NCI-H1436 (cell line): ENCODE data around the gene C1QTNF12.

Experiments used
- DNase-seq: peaks from one replicate; lab custom pipeline; 2025; lab: John Stamatoyannopoulos, UW

C1QTNF12 gene

GRCh38 chr1:1213345-1214265 is 32.9 kb downstream of the C1QTNF12 start, which contains the start of gene TNFRSF4:
TNFRSF4 (minus strand) TSS chr1:1214153; CDS start chr1:1214127, 26 bp downstream.
- DNase-seq = no peak

DNA sequence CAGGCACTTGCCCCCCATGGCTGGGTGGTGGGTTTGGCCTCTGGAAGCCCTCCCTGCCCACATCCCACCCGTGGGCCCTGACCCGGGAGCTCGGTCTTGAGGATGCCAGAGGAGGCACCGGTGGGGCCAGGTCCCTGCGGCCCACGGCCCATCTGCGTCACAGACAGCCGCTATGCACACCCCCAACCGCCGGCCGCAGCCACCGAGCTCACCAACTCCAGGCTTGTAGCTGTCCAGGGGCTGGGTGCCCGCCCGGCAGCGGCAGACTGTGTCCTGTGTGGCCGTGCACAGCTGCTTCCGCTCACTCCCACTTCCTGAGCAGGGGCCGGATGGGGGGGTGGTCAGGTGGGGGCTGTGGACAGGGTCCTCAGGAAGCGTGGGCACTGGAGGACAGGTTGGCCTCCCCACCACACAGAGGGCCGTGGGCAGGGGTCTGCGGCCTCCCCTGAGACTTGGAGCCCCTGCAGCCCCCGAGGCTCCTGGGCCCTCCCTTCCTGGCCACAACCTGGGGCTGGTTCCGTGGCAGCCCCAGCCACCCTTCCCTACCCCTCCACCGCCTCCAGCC is 33.7 kb downstream of the C1QTNF12 start:
- no peak for DNase-seq

DNA sequence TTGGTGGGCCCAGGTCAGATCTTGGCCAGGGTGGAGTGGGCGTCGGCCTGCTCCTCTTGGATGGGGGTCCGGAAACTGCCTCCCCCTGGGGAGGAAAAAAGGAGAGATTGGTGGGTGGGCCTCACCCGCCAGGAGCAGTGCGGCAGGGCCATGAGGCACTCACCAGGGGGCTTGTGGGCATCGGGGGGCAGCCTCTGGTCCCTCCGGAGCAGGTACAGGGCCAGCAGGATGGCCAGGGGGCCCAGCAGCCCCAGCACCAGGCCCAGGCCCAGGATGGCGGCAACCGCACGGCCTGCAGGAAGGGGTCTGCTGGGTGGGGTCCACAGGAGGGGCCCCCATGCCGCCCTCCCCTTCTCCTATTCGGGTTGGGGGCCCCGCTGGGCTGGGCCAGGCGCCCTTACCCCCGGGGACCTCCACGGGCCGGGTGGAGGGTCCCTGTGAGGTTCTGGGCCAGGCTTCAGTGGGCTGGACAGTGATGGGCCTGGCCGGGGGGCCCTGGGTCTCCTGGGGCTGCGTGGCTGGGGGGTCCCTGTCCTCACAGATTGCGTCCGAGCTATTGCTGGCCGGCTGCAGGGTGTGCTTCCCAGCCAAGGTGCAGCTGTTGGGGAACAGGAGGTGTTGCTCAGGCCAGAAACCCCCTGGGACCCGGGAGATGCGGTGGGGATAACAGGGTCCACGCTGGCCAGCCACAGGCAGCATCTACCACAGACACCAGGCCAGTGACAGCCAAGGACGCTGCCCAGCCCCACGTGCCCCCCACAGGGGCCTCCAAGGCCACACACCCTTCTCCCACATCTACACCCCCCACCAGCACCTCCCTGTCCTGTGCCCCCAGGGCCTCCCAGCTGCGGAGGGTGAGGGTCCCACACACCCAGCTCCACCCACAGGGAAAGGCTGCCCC is 34.7 kb downstream of the C1QTNF12 start:
- no peak for DNase-seq

DNA sequence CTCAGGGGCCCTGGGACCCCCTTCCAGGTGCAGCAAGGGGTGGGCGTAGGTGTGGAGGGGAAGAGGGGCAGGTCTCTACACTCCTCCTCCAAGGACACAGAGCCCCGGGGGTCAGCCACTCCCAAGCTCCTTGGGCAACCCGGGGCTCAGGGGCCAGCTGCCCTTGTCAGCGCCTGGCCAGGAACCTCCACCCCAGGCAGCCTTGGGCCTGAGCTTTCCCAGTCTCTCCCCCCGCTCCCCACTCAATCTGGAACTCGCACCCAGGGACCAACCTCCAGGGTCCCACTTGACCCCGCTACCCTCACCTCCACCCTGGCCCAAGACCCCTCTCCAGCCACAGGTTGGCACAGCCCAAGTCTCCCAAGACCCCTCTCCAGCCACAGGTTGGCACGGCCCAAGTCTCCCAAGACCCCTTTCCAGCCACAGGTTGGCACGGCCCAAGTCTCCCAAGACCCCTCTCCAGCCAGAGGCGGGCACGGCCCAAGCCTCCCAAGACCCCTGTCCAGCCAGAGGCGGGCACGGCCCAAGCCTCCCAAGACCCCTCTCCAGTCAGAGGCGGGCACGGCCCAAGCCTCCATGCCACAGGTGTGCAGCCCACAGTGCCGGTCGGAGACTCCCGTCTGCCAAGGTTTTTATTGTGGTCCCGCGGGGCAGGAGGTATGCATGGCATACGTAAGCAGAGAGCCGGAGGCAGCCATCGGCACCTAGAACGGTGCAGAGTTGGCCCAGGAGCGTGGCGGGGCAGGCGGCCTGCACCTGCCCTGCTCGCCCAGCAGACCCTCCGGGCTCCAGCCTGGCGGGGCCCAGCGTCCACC is 35.6 kb downstream of the C1QTNF12 start:
- no peak for DNase-seq

DNA sequence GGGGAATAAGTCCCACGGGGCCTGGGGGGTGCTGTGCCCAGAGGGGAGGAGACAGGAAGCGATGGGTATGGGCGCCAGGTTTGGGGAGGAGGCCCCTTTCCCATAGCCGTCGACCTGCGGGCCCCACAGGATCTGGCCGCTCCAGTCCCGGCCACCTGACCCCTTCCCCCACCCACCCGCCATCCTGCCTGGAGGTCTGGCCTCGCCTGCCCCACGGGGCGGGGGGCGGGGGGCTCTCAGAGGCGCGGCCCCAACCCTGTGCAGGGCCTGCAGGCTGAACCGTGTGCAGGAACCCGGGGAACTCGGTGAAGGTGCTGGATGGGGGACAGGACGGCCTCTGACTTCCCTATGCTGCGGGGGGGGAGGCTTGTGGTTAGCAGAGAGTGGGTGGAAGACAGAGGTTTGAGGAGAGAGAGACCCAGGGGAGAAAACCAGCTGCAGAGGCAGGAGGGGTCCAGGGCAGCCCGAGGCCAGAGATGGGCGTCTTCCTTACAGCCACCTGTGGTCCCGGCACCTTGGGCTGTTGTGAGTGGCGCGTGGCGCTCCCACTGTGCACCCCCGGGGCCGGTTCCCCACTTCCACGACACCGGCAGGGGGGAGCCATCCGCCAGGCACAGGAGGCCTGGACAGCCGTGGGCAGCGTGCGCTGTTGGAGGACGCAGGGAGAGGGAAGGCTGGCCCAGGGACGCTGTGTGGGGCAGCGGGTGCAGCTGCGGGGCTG is 37.6 kb downstream of the C1QTNF12 start:
- DNase-seq = no peak

- DNase-seq = no peak
These were observed 39.0 kb downstream of the C1QTNF12 start for GRCh38 chr1:1207571-1207892.

GRCh38 chr1:1206966-1207531 is 39.5 kb downstream of the C1QTNF12 start:
- DNase-seq = no peak

GRCh38 chr1:1206376-1206965 is 40.1 kb downstream of the C1QTNF12 start, which contains the start of gene TNFRSF18:
TNFRSF18 (minus strand) TSS chr1:1206592; CDS start chr1:1206571, 21 bp downstream.
- no peak for DNase-seq

- DNase-seq = no peak
These were observed 40.6 kb downstream of the C1QTNF12 start for GRCh38 chr1:1205769-1206375.

DNA sequence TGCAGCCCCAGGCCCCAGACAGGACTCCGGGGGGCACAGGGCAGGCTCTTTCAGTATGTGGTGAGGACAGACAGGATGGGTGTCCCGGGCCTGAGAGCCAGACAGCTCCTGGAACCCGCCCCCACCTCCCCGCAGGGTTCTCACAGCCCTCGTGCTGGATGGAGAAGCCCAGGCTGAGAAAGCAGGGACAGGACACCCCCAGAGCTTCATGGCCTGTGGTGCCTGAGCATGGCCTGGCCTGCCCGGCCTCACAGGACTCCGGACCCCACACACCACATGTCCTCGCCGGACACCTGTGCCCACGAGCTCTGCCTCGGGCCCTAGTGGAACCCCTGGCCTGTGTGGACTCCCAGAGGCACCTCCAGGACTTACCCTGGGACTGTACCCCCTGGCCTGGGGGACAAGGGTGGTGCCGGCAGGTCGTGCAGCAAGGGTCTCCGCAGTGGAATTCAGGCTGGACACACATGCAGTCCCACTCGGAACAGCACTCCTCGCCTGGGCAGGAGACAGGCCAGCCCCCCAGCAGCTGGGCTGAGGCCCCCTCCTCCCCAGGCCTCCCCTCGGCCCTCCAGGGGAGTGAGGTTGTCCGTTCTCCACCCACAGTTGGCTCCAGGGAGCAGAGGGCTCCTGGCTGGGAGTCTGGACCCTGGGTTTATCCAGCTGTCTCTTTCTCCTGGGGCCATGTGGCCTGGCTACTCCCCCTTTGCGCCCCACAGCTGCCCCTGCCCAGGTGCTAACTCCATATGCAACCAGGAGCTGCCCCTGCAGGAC is 41.3 kb downstream of the C1QTNF12 start:
- DNase-seq = no peak

- DNase-seq = no peak
These were observed 42.0 kb downstream of the C1QTNF12 start for GRCh38 chr1:1204425-1204920.

DNA sequence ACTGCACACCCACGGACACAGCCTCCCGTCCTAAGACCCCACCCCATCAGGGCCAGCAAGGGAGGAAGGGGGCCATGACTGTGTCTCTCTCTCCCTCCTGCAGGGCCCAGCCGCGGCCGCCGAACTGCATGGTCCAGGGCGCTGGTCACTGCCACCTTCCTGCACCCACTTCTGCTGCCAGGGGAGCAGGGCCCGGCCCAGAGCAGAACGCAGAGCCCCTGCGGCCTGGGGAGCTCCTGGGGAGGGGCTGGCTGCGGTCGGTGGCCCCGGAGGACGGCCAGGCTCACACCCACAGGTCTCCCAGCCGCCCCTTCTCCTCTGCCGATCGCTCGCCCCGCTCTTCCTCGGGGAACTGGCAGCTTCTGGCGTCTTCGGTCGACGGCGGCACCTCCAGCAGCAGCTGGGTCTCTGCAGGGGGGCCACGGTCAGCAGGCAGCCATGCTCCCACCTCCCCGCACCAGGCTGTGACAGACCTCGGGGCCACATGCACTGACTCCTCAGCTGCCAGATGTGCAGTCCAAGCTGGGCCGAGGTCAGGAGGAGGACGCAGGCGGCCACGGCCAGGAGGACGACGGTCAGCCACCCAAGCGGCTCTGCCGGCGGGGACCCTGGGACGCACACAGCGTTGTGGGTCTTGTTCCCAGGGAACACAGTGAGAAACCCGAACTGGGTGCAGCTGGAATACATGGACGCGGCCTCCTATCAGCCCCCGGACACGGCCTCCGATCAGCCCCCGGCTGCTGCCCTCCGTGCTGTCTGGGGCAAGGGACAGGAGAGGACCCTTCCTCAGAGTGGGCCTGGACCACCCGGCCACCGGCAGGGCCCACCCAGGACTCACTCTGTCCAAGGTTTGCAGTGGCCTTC is 42.7 kb downstream of the C1QTNF12 start:
- DNase-seq = no peak

DNA sequence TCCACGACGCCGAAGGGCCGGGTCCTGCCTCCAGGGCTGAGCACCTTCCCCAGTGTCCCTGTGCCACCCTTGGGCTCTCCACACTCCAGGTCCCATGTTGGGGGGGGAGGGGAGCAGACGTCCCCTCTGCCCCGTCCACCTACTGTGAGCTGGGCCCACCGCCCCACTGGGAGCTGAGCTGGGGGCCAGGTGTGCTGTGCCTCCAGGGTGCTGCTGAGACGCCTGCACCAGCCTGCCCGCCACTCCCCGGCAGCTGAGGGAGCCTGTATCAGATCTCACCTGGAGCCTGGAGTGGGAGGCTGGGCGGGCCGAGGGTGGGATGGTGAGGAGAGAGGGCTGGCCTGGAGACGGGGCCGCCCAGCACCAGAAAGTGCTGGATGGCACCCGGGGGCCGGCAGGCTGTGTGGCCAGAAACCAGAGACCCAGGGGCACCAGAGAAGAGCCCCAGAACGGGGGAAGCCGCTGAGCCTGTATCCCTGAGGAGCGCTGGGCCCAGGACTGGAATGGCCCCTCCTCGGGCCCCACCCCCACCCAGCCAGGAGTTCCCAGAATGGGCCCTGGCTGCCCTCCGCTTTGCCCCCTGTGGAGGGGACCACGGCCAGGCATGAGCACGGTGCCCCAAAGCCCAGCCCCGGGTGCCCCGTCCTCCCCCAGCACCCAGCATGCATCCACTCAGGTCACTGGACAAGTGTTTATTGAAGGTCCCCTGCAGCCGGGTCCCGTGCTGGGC is 43.5 kb downstream of the C1QTNF12 start:
- DNase-seq = no peak

GRCh38 chr1:1200876-1201810 is 45.4 kb downstream of the C1QTNF12 start:
- DNase-seq = no peak

- no peak for DNase-seq
These were observed 46.3 kb downstream of the C1QTNF12 start for GRCh38 chr1:1199961-1200875.
